ENCODE measurements around the gene IQCF5.

IQCF5 gene

DNA sequence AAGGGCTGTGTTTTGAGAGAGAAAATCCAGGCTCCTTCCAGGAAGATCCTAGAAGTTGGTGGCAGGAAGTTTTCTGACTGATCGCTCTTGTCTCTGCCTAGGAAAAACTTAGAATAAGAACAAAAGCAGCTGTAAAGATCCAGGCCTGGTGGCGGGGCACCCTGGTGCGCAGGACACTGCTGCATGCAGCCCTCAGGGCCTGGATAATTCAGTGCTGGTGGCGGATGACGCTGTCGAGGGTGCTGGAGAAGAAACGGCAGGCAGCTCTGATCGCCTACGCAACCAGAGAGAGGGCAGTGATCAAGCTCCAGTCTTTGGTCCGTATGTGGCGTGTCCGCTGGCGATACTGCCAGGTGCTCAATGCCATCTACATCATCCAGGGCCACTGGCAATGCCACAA is 12.5 kb downstream of the IQCF5 start:
- DNase-seq: no peak

DNA sequence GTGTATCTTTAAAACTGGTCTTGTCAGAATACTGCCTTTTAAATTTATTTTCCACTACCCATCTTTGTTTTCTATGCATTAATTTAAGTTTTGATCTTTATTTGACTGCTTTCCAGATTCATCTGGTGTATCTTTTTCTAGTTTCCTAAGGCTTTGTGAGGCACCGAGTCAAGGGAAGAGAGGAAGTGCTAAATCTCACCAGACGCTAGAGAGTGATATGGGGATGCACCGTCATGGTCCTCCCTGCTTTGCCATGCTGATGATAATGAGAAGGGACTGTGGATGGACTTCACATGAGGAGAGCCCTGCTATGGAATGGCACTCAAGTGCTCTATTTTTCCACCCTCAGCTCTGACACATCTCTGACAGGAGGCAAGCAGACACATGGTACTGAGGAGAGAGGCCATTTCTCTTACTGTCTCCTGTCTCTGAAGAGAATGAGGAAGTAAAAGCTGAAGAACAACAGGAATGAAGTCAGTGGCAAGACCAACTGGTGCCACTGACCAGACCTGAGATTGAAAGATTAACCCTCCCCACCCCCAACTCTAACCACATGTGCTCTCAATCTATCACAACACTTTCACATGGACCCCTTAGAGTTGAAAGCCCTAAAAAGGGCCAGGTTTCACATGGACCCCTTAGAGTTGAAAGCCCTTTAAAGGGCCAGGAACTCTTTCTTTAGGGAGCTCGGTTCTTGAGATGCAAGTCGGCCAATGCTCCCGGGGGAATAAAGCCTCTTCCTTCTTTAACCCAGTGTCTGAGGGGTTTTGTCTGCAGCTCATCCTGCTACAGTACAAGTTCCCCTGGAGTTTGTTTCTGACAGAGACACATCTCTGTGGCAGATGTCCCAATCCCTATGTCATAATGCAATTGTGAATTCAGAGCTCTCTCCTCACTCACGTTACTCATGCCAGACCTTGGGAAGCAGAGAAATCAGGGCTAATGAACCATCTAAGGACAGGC is 14.4 kb downstream of the IQCF5 start, which contains the start of gene IQCF2:
Gene IQCF2, plus strand, starts transcription at position 913 of the 963 bp plus-strand sequence. CDS start 52 bp downstream, outside the sequence.
- DNase-seq: peak; percentile 70

DNA sequence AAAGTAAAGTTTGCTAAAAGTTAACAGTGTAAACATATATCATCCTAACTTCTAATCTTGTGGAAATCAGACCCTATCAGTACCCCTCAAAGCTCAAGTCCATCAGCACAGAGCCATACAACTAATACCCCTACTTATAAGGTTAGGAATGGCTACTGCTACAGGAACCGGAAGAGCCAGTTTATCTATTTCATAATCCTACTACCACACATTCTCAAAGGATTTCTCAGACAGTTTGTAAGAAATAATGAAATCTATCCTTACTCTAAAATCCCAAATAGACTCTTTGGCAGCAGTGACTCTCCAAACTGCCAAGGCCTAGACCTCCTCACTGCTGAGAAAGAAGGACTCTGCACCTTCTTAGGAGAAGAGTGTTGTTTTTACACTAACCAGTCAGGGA is 20.0 kb downstream of the IQCF5 start:
- DNase-seq: peak; percentile 21

DNA sequence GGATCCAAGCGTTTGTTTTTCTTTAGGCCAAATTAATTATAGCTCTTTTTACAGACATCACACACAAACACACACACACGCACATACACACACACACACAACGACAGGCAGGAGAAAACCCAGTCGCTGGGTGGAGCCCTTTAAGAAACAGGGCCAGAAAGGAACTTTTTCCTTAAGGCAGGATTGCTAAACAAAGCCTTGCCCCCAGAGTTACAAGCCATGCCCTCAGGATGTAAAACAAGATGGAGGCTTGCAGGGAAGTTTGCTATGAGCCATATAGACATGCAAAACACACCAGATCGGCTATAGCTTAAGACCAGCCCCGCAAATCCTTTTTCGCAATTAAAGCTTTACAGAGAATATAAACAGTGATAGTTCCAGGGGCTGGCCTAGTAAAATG is 30.3 kb downstream of the IQCF5 start:
- no peak for DNase-seq

DNA sequence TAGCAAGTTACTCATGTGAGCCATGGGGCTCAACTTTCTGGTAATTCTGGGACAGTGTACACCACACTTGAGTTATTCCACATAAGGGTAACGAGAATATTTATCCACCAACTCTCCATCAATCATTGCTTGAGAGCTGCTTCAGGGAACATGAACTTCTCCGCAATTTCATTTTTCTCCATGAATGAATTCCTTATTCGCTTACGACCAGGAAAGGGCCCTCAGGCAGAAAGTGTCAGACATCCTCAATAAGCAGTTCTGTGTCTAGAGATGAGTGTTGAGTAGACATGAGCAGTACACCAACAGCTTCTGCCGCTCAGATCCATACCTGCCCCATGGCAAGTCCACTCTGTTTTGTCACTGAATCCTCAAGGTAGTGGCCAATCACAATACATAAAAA is 38.8 kb downstream of the IQCF5 start:
- DNase-seq: no peak

DNA sequence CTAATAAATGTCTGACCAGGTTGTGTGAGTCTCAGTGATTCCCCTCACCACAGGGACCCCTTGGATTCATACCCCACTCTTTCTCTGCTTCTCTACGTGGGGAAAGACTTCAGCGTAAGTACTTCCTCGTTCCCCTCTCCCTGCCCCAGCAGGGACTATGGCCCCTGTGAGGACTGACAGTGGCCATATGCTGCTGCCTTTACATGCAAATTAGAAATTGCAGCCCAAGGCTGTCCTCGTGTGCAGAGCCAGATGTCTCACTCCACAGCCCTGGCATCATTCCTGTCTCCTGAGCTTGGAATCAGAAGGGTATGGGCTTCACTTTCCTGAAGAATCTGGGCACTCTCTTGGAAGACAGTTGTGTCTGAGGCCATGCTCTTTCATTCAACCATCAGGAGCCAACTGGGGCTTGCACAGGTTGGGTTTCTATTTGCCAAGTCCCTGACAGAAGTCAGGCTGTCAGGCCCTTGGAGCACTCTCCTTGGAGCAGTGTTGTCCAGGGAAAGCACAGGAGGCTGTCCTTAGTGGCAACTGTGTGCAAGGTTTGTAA is 44.5 kb downstream of the IQCF5 start:
- no peak for DNase-seq

DNA sequence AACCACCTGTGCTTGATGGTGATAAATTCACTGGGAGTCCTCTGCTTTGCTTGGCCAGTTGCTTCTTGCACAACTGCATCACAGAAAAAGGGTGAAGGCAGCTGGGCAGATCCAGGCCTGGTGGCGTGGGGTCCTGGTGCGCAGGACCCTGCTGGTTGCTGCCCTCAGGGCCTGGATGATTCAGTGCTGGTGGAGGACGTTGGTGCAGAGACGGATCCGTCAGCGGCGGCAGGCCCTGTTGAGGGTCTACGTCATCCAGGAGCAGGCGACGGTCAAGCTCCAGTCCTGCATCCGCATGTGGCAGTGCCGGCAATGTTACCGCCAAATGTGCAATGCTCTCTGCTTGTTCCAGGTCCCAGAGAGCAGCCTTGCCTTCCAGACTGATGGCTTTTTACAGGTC is 45.1 kb downstream of the IQCF5 start:
- no peak for DNase-seq

DNA sequence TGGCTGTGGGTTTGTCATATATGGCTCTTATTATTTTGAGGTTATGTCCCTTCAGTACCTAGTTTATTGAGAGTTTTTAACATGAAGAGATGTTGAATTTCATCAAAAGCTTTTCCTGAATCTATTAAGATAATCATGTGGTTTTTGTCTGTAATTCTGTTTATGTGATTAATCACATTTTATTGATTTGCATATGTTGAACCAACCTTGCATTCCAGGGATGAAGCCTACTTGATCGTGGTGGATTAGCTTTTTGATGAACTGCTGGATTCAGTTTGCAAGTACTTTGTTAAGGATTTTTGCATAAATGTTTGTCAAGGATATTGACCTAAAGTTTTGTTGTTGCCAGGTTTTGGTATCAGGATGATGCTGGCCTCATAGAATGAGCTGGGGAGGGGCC is 47.1 kb downstream of the IQCF5 start:
- no peak for DNase-seq
